Smooth muscle cell (in vitro differentiated cells): ENCODE measurements around the gene UGGT1. TPM values are rescaled to one million over a fixed set of nuclear protein-coding genes. Genes with fewer than 3 reads are reported as not detected.

Experiments used
- DNase-seq: peaks from one replicate; lab custom pipeline; 2025; ENCODE audit not compliant: unreplicated experiment; lab: John Stamatoyannopoulos, UW
- H2AFZ ChIP-seq: fragments of 200-600 bp; sonication (generic); 2 replicates; pipeline ENCODE4 v1.6.0; 2016; ENCODE audit warnings: antibody characterized with exemption, low read depth, mild to moderate bottlenecking
- H3F3A ChIP-seq: fragments of 200-600 bp; sonication (generic); 2 replicates; pipeline ENCODE4 v1.6.0; 2017; ENCODE audit warnings: antibody characterized with exemption, low read depth
- H3K27ac ChIP-seq: fragments of 200-600 bp; sonication (generic); 2 replicates; pipeline ENCODE4 v1.5.1; 2016; ENCODE audit warnings: low read depth, mild to moderate bottlenecking
- H3K27me3 ChIP-seq: fragments of 200-600 bp; sonication (generic); 2 replicates; pipeline ENCODE4 v1.6.1; 2016; ENCODE audit warnings: low read depth, mild to moderate bottlenecking
- H3K36me3 ChIP-seq: fragments of 200-600 bp; sonication (generic); 2 replicates; pipeline ENCODE4 v1.5.1; 2016; ENCODE audit warnings: low read depth
- H3K4me1 ChIP-seq: fragments of 200-600 bp; sonication (generic); 2 replicates; pipeline ENCODE4 v1.5.1; 2016; ENCODE audit warnings: low read depth
- H3K4me2 ChIP-seq: fragments of 200-600 bp; sonication (generic); 2 replicates; pipeline ENCODE4 v1.6.0; 2016; ENCODE audit warnings: mild to moderate bottlenecking
- H3K4me3 ChIP-seq: fragments of 200-600 bp; sonication (generic); 2 replicates; pipeline ENCODE4 v1.5.1; 2016; ENCODE audit warnings: mild to moderate bottlenecking
- H3K79me2 ChIP-seq: fragments of 200-600 bp; sonication (generic); 2 replicates; pipeline ENCODE4 v1.6.0; 2016; ENCODE audit warnings: low read depth, mild to moderate bottlenecking
- H3K9ac ChIP-seq: fragments of 200-600 bp; sonication (generic); 2 replicates; pipeline ENCODE4 v1.6.0; 2016; ENCODE audit warnings: low read depth
- H3K9me3 ChIP-seq: fragments of 200-600 bp; sonication (generic); replicated peaks from 2 replicates; pipeline ENCODE4 v1.5.1; 2016; ENCODE audit warnings: low read depth
- H4K20me1 ChIP-seq: fragments of 200-600 bp; sonication (generic); 2 replicates; pipeline ENCODE4 v1.6.0; 2016; ENCODE audit warnings: low read depth
- CTCF ChIP-seq: fragments of 200-600 bp; sonication (generic); IDR thresholded peaks from 2 replicates; pipeline ENCODE4 v1.5.1; 2017; ENCODE audit warnings: borderline replicate concordance, mild to moderate bottlenecking, antibody characterized with exemption; ENCODE audit not compliant: insufficient read depth, poor library complexity, severe bottlenecking
- WGBS: methylation state at CpG from one replicate; pipeline ENCODE4 v1.1.7; 2016; ENCODE audit warnings: low lambda C conversion rate; 5-methylcytosine and 5-hydroxymethylcytosine counted together
- polyA plus RNA-seq: library from polyadenylated mRNA; unstranded; fragments of >200 nt; fragmentation: Nextera tagmentation; extraction: Ambion mirVana; gene quantifications from 2 replicates; pipeline ENCODE4 v1.2.1, GENCODE V29; 2016
- total RNA-seq: library from RNA; depleted of rRNA; stranded (reverse); fragments of >200 nt; gene quantifications from 2 replicates; pipeline ENCODE4 v1.2.3, GENCODE V29; 2014

Gene UGGT1
- total and polyA plus RNA-seq, 2 experiments from 2014 or later: 14.3 to 46.3 TPM

GRCh38 chr2:128180031-128180430 is 89.0 kb downstream of the UGGT1 start:
- peaks cover 4% of the 10 kb centered on the region for H3K36me3 ChIP-seq
- H3K9ac ChIP-seq: no peak overlapping the region
- peaks cover 6% of the 10 kb centered on the region for H3F3A ChIP-seq
- no peak for DNase-seq
- no peaks in the 10 kb centered on the region for H3K4me1 ChIP-seq
- H3K9me3 ChIP-seq: no peaks in the 10 kb centered on the region
- TF ChIP-seq CTCF: no peak
- no peaks in the 10 kb centered on the region for H3K79me2 ChIP-seq
- H3K27me3 ChIP-seq: no peaks in the 10 kb centered on the region
- no peaks in the 10 kb centered on the region for H4K20me1 ChIP-seq
- no peak overlapping the region for H3K4me2 ChIP-seq
- WGBS: 44% methylated on average over 4 of the region's 4 CpGs
- no peak overlapping the region for H2AFZ ChIP-seq
- no peak overlapping the region for H3K4me3 ChIP-seq
- H3K27ac ChIP-seq: no peak overlapping the region

- TF ChIP-seq CTCF: no peak
- H4K20me1 ChIP-seq: no peaks in the 10 kb centered on the region
- peaks cover 3% of the 10 kb centered on the region for H3F3A ChIP-seq
- H3K9ac ChIP-seq: no peak overlapping the region
- H3K36me3 ChIP-seq: peaks cover 24% of the 10 kb centered on the region
- H3K4me3 ChIP-seq: no peak overlapping the region
- no peak overlapping the region for H3K4me2 ChIP-seq
- over 99% methylated on average over 6 of the region's 6 CpGs for WGBS
- DNase-seq: no peak
- no peak overlapping the region for H2AFZ ChIP-seq
- no peaks in the 10 kb centered on the region for H3K4me1 ChIP-seq
- no peaks in the 10 kb centered on the region for H3K79me2 ChIP-seq
- no peak overlapping the region for H3K27ac ChIP-seq
- H3K9me3 ChIP-seq: no peaks in the 10 kb centered on the region
- H3K27me3 ChIP-seq: no peaks in the 10 kb centered on the region
Measured at GRCh38 chr2:128185576-128185975, 94.6 kb downstream of the UGGT1 start.

DNA sequence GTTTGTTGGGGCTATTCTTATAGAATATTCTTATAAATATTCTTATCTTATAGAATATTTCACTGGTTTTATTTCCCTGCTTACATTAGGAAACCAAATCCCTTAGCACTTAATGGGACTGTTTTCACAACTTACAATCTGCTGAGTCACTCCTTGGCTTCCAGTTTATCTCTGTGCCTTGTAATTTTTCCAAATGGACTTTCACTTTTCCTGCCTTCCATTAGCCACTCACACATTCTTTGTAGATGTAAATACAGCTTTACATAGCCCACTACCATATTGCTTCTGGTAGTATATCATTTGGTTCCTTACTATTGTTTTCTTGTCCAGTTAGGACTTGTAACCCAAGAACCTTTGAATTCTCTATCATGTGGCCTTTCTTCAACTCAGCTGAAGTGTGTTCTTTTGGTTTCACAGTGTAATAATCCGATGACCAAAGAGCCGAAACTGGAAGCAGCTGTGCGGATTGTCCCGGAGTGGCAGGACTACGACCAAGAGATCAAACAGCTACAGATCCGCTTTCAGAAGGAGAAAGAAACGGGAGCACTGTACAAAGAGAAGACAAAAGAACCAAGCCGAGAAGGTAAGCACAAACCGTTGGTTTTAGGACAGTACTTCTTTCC is 96.1 kb downstream of the UGGT1 start:
- H4K20me1 ChIP-seq: no peaks in the 10 kb centered on the region
- no peak for TF ChIP-seq CTCF
- H3K4me3 ChIP-seq: no peak overlapping the region
- H3K27me3 ChIP-seq: no peaks in the 10 kb centered on the region
- peak overlapping the region; percentile 16 for H3K27ac ChIP-seq
- H3K4me2 ChIP-seq: peak overlapping the region; percentile 39
- no peaks in the 10 kb centered on the region for H3K4me1 ChIP-seq
- H2AFZ ChIP-seq: no peak overlapping the region
- peaks cover 3% of the 10 kb centered on the region for H3F3A ChIP-seq
- no peak overlapping the region for H3K9ac ChIP-seq
- WGBS: 59% methylated on average over 9 of the region's 9 CpGs
- H3K9me3 ChIP-seq: no peaks in the 10 kb centered on the region
- no peak for DNase-seq
- H3K79me2 ChIP-seq: no peaks in the 10 kb centered on the region
- H3K36me3 ChIP-seq: peaks cover 26% of the 10 kb centered on the region

GRCh38 chr2:128195435-128195984 is 104.5 kb downstream of the UGGT1 start:
- 93% methylated on average over 6 of the region's 6 CpGs for WGBS
- no peak for DNase-seq

More at GRCh38 chr2:128195435-128195984, 104.5 kb downstream of the UGGT1 start:
- Histone ChIP-seq H4K20me1 (peaks cover 5% of the 10 kb centered on the region), H3K27me3 (no peaks in the 10 kb centered on the region), H3F3A (no peaks in the 10 kb centered on the region), H2AFZ (no peak overlapping the region), H3K27ac (no peak overlapping the region), H3K9me3 (no peaks in the 10 kb centered on the region), H3K9ac (no peak overlapping the region), H3K4me2 (no peak overlapping the region), H3K4me3 (no peak overlapping the region), H3K4me1 (no peaks in the 10 kb centered on the region), H3K36me3 (peaks cover 3% of the 10 kb centered on the region), H3K79me2 (no peaks in the 10 kb centered on the region)
- no peak for TF ChIP-seq CTCF
